Measurements from ENCODE around the gene ANKS1A.

The ANKS1A gene

GRCh38 chr6:35073211-35073610, 184.2 kb downstream of the ANKS1A start:
- DNase-seq: no peak

- DNase-seq: no peak
Measured at GRCh38 chr6:35073766-35074471, 184.9 kb downstream of the ANKS1A start.

- DNase-seq: peak; percentile 6
Measured at GRCh38 chr6:35076997-35077712, 188.1 kb downstream of the ANKS1A start.

- peak; percentile 4 for DNase-seq
Measured at GRCh38 chr6:35077713-35078105, 188.7 kb downstream of the ANKS1A start.

- DNase-seq: no peak
Measured at GRCh38 chr6:35078226-35078850, 189.3 kb downstream of the ANKS1A start.

GRCh38 chr6:35078896-35079295, 189.8 kb downstream of the ANKS1A start:
- DNase-seq: peak; percentile 7

- DNase-seq: peak; percentile 8
Measured at GRCh38 chr6:35079311-35080000, 190.4 kb downstream of the ANKS1A start.

- DNase-seq: no peak
Measured at GRCh38 chr6:35080016-35080680, 191.1 kb downstream of the ANKS1A start.

GRCh38 chr6:35080821-35081425, 191.9 kb downstream of the ANKS1A start:
- peak; percentile 9 for DNase-seq

GRCh38 chr6:35081426-35081851, 192.4 kb downstream of the ANKS1A start:
- DNase-seq: peak; percentile 23

GRCh38 chr6:35082046-35082732, 193.1 kb downstream of the ANKS1A start:
- DNase-seq: peak; percentile 18

- peak; percentile 10 for DNase-seq
Measured at GRCh38 chr6:35082733-35083403, 193.8 kb downstream of the ANKS1A start.

GRCh38 chr6:35083507-35083906, 194.5 kb downstream of the ANKS1A start:
- DNase-seq: no peak

GRCh38 chr6:35084041-35084491, 195.0 kb downstream of the ANKS1A start:
- peak; percentile 55 for DNase-seq

- no peak for DNase-seq
Measured at GRCh38 chr6:35084511-35085203, 195.6 kb downstream of the ANKS1A start.

- no peak for DNase-seq
Measured at GRCh38 chr6:35085359-35086281, 196.6 kb downstream of the ANKS1A start.

- DNase-seq: no peak
Measured at GRCh38 chr6:35086282-35086632, 197.2 kb downstream of the ANKS1A start.

- no peak for DNase-seq
Measured at GRCh38 chr6:35086636-35087360, 197.7 kb downstream of the ANKS1A start.

All from right hindlimb (tissue), 1 donor.